HG03571 (cell line): ENCODE data around the gene POU3F4.

Experiments
- ATAC-seq: cut with Tn5 transposase; IDR thresholded peaks from one replicate; pipeline ENCODE4 v1.9.1; 2021; ENCODE audit not compliant: unreplicated experiment

Gene POU3F4

GRCh38 chrX:83508006-83508405, at the start of gene POU3F4:
POU3F4 (plus strand) TSS chrX:83508290; CDS start chrX:83508325, 35 bp downstream.
- ATAC-seq = no peak

- ATAC-seq = no peak
Measured at GRCh38 chrX:83469551-83469950, 38.5 kb upstream of the POU3F4 start.

- ATAC-seq = no peak
Measured at GRCh38 chrX:83495898-83496297, 12.2 kb upstream of the POU3F4 start.

GRCh38 chrX:83501003-83501402, 7.1 kb upstream of the POU3F4 start:
- no peak for ATAC-seq

GRCh38 chrX:83501530-83501929, 6.6 kb upstream of the POU3F4 start:
- ATAC-seq = no peak

- ATAC-seq = no peak
Measured at GRCh38 chrX:83504721-83505479, 3.2 kb upstream of the POU3F4 start.

GRCh38 chrX:83508526-83509253, 600 bp downstream of the POU3F4 start:
- ATAC-seq = no peak

GRCh38 chrX:83509254-83509801, 1.2 kb downstream of the POU3F4 start:
- ATAC-seq = no peak

- no peak for ATAC-seq
Measured at GRCh38 chrX:83510510-83511062, 2.5 kb downstream of the POU3F4 start.

- ATAC-seq = no peak
Measured at GRCh38 chrX:83511208-83511607, 3.1 kb downstream of the POU3F4 start.

- ATAC-seq = no peak
Measured at GRCh38 chrX:83512111-83512510, 4.0 kb downstream of the POU3F4 start.

GRCh38 chrX:83516597-83516996, 8.5 kb downstream of the POU3F4 start:
- no peak for ATAC-seq

- no peak for ATAC-seq
Measured at GRCh38 chrX:83521905-83522304, 13.8 kb downstream of the POU3F4 start.

GRCh38 chrX:83529950-83530349, 21.9 kb downstream of the POU3F4 start:
- no peak for ATAC-seq

- no peak for ATAC-seq
Measured at GRCh38 chrX:83535417-83536196, 27.5 kb downstream of the POU3F4 start.
